GM12891 (cell line): ENCODE results near the gene DISP3.

Source experiments
- POLR2A ChIP-seq: IDR thresholded peaks from 2 replicates; pipeline ENCODE4 v1.6.1; 2011; ENCODE audit warnings: low read depth, low read length, control low read depth
- POLR2AphosphoS5 ChIP-seq: IDR thresholded peaks from 2 replicates; pipeline ENCODE4 v1.6.1; 2011; ENCODE audit warnings: low read depth, low read length, control low read depth

GRCh38 chr1:11456965-11457364 is 22.0 kb upstream of the DISP3 start:
- no peak for TF ChIP-seq POLR2A
- no peak for TF ChIP-seq POLR2AphosphoS5
